Measurements from ENCODE around the gene HNRNPM. TPM values are rescaled to one million over a fixed set of nuclear protein-coding genes. Genes with fewer than 3 reads are reported as not detected.
A peak's percentile ranks its signal among the peaks of the same experiment; 100 is the strongest.

The HNRNPM gene
- total RNA-seq, 1 donor: 41.8 TPM

DNA sequence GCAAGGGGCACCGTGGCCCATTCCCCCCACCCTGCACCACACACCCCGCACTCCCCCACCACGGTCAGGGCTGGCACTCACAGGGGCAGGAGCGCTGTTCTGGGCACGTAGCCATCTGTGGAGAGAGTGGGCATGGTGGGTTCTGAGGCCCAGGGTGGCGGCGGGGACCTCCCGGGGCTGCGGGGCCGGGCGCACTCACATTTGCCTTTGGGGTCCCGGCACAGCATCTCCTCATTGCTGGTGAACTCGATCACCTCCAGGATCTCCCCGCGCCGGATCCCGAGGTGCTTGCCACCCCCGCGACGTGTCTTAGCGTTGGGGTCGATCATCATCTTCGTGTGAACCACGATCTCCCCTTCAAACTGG, 45.6 kb downstream of the HNRNPM start:
- no peak for DNase-seq (ENCODE audit: low read depth)
- TF ChIP-seq, protein P1, sequence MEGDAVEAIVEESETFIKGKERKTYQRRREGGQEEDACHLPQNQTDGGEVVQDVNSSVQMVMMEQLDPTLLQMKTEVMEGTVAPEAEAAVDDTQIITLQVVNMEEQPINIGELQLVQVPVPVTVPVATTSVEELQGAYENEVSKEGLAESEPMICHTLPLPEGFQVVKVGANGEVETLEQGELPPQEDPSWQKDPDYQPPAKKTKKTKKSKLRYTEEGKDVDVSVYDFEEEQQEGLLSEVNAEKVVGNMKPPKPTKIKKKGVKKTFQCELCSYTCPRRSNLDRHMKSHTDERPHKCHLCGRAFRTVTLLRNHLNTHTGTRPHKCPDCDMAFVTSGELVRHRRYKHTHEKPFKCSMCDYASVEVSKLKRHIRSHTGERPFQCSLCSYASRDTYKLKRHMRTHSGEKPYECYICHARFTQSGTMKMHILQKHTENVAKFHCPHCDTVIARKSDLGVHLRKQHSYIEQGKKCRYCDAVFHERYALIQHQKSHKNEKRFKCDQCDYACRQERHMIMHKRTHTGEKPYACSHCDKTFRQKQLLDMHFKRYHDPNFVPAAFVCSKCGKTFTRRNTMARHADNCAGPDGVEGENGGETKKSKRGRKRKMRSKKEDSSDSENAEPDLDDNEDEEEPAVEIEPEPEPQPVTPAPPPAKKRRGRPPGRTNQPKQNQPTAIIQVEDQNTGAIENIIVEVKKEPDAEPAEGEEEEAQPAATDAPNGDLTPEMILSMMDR (IDR thresholded peaks at IDR 0.05; ENCODE audit: insufficient read depth, low read length): no peak
- H3K4me3 ChIP-seq (ENCODE audit: low read depth, low read length): no peak overlapping the region

DNA sequence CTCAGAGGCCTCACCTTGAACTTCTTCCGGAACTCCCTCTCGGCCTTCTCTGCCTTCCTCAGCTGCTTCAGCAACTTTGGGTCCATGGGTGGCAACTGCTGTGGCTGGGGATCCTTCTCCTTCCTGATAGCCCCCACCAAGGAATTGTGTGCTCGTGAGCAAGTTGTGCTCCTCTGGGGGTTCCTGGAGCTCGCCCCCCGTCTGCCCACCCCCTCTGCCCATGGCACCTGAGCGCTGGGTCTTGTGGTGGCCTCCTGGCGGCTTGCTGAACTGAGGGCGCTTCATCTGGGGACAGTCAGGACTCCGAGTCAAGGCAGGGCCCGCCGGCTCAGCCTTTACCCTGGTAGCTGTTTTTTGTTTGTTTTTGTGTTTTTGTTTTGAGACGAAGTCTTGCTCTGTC, 46.1 kb downstream of the HNRNPM start:
- DNase-seq (ENCODE audit: low read depth): no peak
- TF ChIP-seq, protein P1 (IDR thresholded peaks at IDR 0.05; ENCODE audit: insufficient read depth, low read length): no peak

DNA sequence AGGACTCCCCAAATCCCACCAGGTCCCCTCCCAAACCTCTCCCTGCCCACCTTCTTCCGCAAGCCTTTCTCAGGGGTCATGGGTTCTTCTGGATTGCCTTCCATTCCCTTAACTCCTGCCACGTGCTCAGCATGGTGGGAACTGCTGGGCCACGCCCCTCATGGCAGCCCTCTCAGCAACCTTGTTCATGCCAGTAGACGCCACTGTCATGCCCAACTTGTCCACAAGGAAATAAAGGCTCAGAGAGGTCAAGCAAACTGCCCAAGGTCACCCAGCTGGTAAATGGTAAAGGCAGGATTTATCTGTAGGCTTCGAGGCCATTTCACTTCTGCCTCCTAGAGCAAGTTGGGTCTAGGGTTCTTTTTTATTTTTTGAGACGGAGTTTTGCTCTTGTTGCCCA, 46.8 kb downstream of the HNRNPM start:
- no peak for DNase-seq (ENCODE audit: low read depth)

More for the DNA sequence above, 46.1 kb downstream of the HNRNPM start:
- H3K4me3 ChIP-seq (ENCODE audit: low read depth, low read length): no peak overlapping the region

DNA sequence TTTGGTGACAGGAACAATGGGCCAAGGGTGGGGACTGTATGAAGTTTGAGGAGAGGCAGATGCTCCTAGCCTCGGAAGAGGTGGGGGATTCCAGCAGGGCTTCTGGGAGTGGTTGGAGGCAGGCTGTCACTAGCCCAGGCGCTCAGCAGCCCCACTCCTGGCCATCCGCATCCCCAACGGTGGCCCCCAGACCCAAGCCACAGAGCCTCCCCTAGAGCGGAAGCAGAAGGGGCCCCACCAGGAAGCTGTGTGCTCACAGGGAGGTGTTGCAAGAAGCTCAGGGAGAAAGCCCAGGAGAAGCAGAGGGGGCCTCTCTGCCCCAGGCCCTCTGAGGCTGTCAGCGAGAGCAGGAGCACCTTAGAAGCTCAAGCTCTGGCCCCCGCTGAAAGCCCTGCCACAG, 49.4 kb downstream of the HNRNPM start:
- H3K4me3 ChIP-seq (ENCODE audit: low read depth, low read length): no peak overlapping the region
- TF ChIP-seq, protein P1 (IDR thresholded peaks at IDR 0.05; ENCODE audit: insufficient read depth, low read length): no peak
- DNase-seq (ENCODE audit: low read depth): no peak

More for the DNA sequence above, 46.8 kb downstream of the HNRNPM start:
- no peak overlapping the region for H3K4me3 ChIP-seq (ENCODE audit: low read depth, low read length)
- TF ChIP-seq, protein P1 (IDR thresholded peaks at IDR 0.05; ENCODE audit: insufficient read depth, low read length): peak; percentile 18

DNA sequence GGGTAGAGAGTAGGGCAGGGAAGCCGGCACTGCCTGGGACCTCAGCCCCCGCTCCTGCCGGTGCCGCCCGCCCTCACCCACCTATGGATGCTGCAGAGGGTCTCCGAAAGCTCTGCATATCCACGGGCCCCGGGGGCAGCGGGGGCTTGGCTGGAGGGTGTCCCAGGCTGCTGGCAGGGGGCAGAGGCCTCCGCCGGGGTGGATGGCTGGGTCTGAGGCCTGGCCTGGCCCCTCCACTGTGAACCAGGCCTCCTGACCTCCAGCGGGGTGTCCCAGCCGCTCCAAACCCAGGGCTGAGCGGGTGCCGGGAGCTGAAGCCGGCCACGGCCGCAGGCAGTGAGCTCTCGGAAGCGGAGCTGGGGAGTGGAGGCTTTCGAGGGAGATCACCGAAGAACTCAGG, 53.5 kb downstream of the HNRNPM start:
- DNase-seq (ENCODE audit: low read depth): no peak
- TF ChIP-seq, protein P1 (IDR thresholded peaks at IDR 0.05; ENCODE audit: insufficient read depth, low read length): no peak
- no peak overlapping the region for H3K4me3 ChIP-seq (ENCODE audit: low read depth, low read length)

DNA sequence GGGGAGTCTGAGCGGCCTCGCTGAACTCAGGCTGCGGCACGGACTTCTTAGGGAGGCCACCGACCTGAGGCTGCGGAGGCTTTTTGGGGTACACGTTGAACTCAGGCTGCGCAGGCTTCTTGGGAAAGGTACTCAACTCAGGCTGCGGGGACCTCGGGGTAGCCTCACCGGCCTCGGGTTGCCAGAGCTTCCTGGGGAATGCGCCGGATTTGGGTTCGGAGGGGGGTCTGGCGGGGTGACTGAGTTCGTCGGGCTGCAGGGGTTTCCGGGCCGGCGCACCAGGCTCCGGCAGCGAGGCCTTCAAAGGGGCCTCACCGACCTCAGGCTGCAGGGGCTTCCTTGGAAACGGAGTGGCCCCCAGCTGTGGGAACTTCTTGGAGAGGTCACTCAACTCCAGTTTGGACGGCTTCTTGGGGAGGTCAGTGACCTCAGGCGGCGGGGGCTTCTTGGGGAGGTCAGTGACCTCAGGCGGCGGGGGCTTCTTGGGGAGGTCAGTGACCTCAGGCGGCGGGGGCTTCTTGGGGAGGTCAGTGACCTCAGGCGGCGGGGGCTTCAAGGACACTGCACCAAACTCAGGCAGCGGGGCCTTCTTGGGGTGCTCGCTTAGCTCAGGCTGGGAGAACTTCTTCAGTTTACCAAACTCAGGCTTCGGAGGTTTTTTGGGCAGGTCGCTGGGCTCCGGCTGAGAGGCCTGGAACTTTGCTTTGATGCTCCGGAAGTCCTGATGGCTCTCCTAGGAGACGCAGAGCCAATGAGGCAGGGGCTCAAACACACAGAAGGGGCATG, 54.5 kb downstream of the HNRNPM start:
- TF ChIP-seq, protein P1 (IDR thresholded peaks at IDR 0.05; ENCODE audit: insufficient read depth, low read length): no peak
- no peak for DNase-seq (ENCODE audit: low read depth)

DNA sequence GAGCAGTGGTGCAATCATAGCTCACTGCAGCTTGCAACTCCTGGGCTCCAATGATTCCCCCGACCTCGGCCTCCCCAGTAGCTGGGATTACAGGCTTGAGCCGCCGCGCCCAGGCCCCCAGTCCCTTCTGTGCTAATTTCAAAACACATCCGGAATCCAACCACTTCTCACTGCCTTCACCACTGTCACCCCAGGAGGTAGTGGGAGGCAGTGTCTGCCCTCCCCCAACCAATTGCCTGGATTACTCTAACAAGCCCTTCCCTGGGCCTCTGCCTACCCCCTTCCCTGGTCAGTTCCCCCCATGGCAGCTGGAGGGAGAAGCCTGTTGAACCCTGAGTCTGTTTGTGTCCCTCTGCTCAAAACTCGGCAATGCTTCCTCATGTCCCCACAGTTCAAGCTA, 55.4 kb downstream of the HNRNPM start:
- H3K4me3 ChIP-seq (ENCODE audit: low read depth, low read length): no peak overlapping the region
- DNase-seq (ENCODE audit: low read depth): no peak
- TF ChIP-seq, protein P1 (IDR thresholded peaks at IDR 0.05; ENCODE audit: insufficient read depth, low read length): no peak

More for the DNA sequence above, 54.5 kb downstream of the HNRNPM start:
- H3K4me3 ChIP-seq (ENCODE audit: low read depth, low read length): no peak overlapping the region

Measured in fibroblast of the aortic adventitia (primary cell).